Measurements from ENCODE around the gene AGMAT. TPM values are rescaled to one million over a fixed set of nuclear protein-coding genes. Genes with fewer than 3 reads are reported as not detected.
A peak's percentile ranks its signal among the peaks of the same experiment; 100 is the strongest.

The AGMAT gene
- total and polyA plus RNA-seq, 2 of the 13 experiments (the other 11 are each of a cell fraction or from before 2014, with no cell fraction given): 59.1 to 174 TPM

- H3K4me1 ChIP-seq (ENCODE audit: insufficient read depth, low read length): peaks cover 32% of the 10 kb centered on the region
- POLR2A ChIA-PET: interaction anchor here (1.7 kb wide), 1 partner anchor 8 kb away, joined by 16 read pairs; no protein-coding TSS in a partner anchor
- H2AFZ ChIP-seq (ENCODE audit: low read length): no peak overlapping the region
- TF ChIP-seq ZSCAN9 (CRISPR knock-in tag; IDR thresholded peaks at IDR 0.05; ENCODE audit: borderline replicate concordance) (no peak; the same call in 1 of the 2 replicates), IRF2 (CRISPR knock-in tag; IDR thresholded peaks at IDR 0.05) (peak; percentile 63), PRDM15 (CRISPR knock-in tag; IDR thresholded peaks at IDR 0.05) (no peak), SRSF4 (IDR thresholded peaks at IDR 0.05; ENCODE audit: low read depth, low read length, poor library complexity, severe bottlenecking) (no peak), MAFK (conservative IDR thresholded peaks at IDR 0.05 in 1 of 2, IDR thresholded peaks at IDR 0.05 in 1 of 2; ENCODE audit: low read length in 2 of 2) (peak; percentile 13 to 31; a peak in 2 of 4 replicates), KLF9 (CRISPR knock-in tag; IDR thresholded peaks at IDR 0.05; ENCODE audit: low read depth) (no peak), ZNF660 (CRISPR knock-in tag; IDR thresholded peaks at IDR 0.05; ENCODE audit: borderline replicate concordance, low read depth) (no peak), PHF5A (CRISPR knock-in tag; IDR thresholded peaks at IDR 0.05; ENCODE audit: low read depth, unreplicated experiment) (no peak), GZF1 (CRISPR knock-in tag; IDR thresholded peaks at IDR 0.05) (no peak), TRIM22 (IDR thresholded peaks at IDR 0.05) (no peak), ADNP (CRISPR knock-in tag; IDR thresholded peaks at IDR 0.05) (no peak), PITX1 (CRISPR knock-in tag; IDR thresholded peaks at IDR 0.05) (no peak), SMC3 (IDR thresholded peaks at IDR 0.05; ENCODE audit: low read length) (peak; percentile 8; the same call in 1 of the 2 replicates), ZNF614 (CRISPR knock-in tag; IDR thresholded peaks at IDR 0.05; ENCODE audit: borderline replicate concordance) (no peak), SAP130 (CRISPR knock-in tag; IDR thresholded peaks at IDR 0.05; ENCODE audit: low read depth) (peak; percentile 82), CCAR2 (optimal IDR thresholded peaks at IDR 0.05; ENCODE audit: low read depth, low read length) (no peak)
- TF ChIP-seq, protein P1, sequence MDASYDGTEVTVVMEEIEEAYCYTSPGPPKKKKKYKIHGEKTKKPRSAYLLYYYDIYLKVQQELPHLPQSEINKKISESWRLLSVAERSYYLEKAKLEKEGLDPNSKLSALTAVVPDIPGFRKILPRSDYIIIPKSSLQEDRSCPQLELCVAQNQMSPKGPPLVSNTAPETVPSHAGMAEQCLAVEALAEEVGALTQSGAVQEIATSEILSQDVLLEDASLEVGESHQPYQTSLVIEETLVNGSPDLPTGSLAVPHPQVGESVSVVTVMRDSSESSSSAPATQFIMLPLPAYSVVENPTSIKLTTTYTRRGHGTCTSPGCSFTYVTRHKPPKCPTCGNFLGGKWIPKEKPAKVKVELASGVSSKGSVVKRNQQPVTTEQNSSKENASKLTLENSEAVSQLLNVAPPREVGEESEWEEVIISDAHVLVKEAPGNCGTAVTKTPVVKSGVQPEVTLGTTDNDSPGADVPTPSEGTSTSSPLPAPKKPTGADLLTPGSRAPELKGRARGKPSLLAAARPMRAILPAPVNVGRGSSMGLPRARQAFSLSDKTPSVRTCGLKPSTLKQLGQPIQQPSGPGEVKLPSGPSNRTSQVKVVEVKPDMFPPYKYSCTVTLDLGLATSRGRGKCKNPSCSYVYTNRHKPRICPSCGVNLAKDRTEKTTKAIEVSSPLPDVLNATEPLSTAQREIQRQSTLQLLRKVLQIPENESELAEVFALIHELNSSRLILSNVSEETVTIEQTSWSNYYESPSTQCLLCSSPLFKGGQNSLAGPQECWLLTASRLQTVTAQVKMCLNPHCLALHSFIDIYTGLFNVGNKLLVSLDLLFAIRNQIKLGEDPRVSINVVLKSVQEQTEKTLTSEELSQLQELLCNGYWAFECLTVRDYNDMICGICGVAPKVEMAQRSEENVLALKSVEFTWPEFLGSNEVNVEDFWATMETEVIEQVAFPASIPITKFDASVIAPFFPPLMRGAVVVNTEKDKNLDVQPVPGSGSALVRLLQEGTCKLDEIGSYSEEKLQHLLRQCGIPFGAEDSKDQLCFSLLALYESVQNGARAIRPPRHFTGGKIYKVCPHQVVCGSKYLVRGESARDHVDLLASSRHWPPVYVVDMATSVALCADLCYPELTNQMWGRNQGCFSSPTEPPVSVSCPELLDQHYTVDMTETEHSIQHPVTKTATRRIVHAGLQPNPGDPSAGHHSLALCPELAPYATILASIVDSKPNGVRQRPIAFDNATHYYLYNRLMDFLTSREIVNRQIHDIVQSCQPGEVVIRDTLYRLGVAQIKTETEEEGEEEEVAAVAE (CRISPR knock-in tag; IDR thresholded peaks at IDR 0.05; ENCODE audit: borderline replicate concordance): no peak
These were observed 25.3 kb upstream of the AGMAT start for GRCh38 chr1:15610167-15610566.

More at GRCh38 chr1:15610167-15610566, 25.3 kb upstream of the AGMAT start:
- intact Hi-C loops (cut with micrococcal nuclease; ENCODE audit: unreplicated experiment) (no loop called here), in situ Hi-C loops (cut with HindIII; ENCODE audit: extremely low pct_ligation_motif_present, low pct_unique_long_range_greater_than_20kb) (no loop called here)
- BruUV-seq (replicated peaks): no TSS peak
- no peak overlapping the region for H3K9ac ChIP-seq (ENCODE audit: insufficient read depth, low read depth, low read length)
- peak; percentile 71 for DNase-seq (ENCODE audit: low spot score)
- H3K27me3 ChIP-seq (ENCODE audit: control insufficient read depth in 1 of 2, insufficient read depth in 2 of 2, low read length in 2 of 2): no peaks in the 10 kb centered on the region
- peak; percentile 51 for FAIRE-seq
- H3K4me2 ChIP-seq (ENCODE audit: low read depth, low read length): peak overlapping the region; percentile 20; the same call in 1 of the 2 replicates
- WGBS (ENCODE audit: low lambda C conversion rate): 1% methylated on average over 4 of the region's 4 CpGs
- H3K27ac ChIP-seq (ENCODE audit: extremely low read length, insufficient read depth, low read length): no peak overlapping the region
- H3K36me3 ChIP-seq (replicated peaks in 1 of 2; ENCODE audit: control insufficient read depth in 1 of 2, insufficient read depth in 2 of 2, low read length in 2 of 2): no peaks in the 10 kb centered on the region
- no peaks in the 10 kb centered on the region for H3K79me2 ChIP-seq (ENCODE audit: insufficient read depth, low read length)
- ATAC-seq: peak; percentile 42; the same call in 2 of the 3 replicates
- H4K20me1 ChIP-seq (ENCODE audit: insufficient read depth, low read length): no peaks in the 10 kb centered on the region
- no peak overlapping the region for H3K4me3 ChIP-seq (replicated peaks in 1 of 3; ENCODE audit: insufficient read depth in 1 of 3, low read depth in 2 of 3, low read length in 3 of 3)
- H3K9me3 ChIP-seq (ENCODE audit: low read length): no peaks in the 10 kb centered on the region
- CTCF ChIA-PET (ENCODE audit: low intra/inter-chr PET ratio, low total read pairs): no interaction called here
